HEK293 (cell line): ENCODE data around the gene MGME1.

Experiments
- CTCF ChIA-PET: fragments of 350-600 bp; formaldehyde crosslinking; extraction: SDS; loops from one replicate; lab custom pipeline; 2021; ENCODE audit warnings: antibody characterized with exemption; lab: Yijun Ruan, JAX
- POLR2A ChIA-PET: fragments of 300-600 bp; formaldehyde crosslinking; extraction: SDS; loops from one replicate; lab custom pipeline; 2020; ENCODE audit warnings: antibody characterized with exemption, inconsistent platforms; lab: Yijun Ruan, JAX
- H3K27ac ChIP-seq: fragments of 200-500 bp; sonication (Bioruptor generic); 2 replicates; pipeline ENCODE4 v1.5.1; 2014; ENCODE audit warnings: low read depth, low read length, control low read depth, inconsistent platforms; ENCODE audit errors: extremely low read depth
- H3K36me3 ChIP-seq, 2 experiments: fragments of 200-500 bp in 1 of 2; sonication (Bioruptor generic) in 1 of 2; 1 replicate in 1 of 2; 2 replicates in 1 of 2; pipeline ENCODE4 v1.5.1; 2014 to 2017; ENCODE audit warnings: inconsistent platforms in 2 of 2, low read length in 2 of 2; ENCODE audit not compliant: control insufficient read depth in 2 of 2, insufficient read depth in 1 of 2
- H3K4me1 ChIP-seq: fragments of 200-500 bp; sonication (Bioruptor generic); 2 replicates; pipeline ENCODE4 v1.5.1; 2014; ENCODE audit warnings: mild to moderate bottlenecking, low read length, inconsistent platforms; ENCODE audit not compliant: control insufficient read depth, insufficient read depth
- H3K4me3 ChIP-seq: 2 replicates; pipeline ENCODE4 v1.5.1; 2011; ENCODE audit warnings: low read depth, mild to moderate bottlenecking, control low read depth, low read length, moderate library complexity
- H3K9me3 ChIP-seq: fragments of 200-500 bp; sonication (Bioruptor generic); 2 replicates; pipeline ENCODE4 v1.5.1; 2014; ENCODE audit warnings: low read depth, low read length, inconsistent platforms; ENCODE audit not compliant: control insufficient read depth, insufficient read depth
- KLF16 ChIP-seq: fragments of 450-650 bp; formaldehyde crosslinking; IDR thresholded peaks from 2 replicates; pipeline ENCODE4 v1.5.1; 2017; ENCODE audit warnings: missing biosample characterization, missing genetic modification characterization
- KLF9 ChIP-seq: fragments of 450-650 bp; formaldehyde crosslinking; IDR thresholded peaks from 2 replicates; pipeline ENCODE4 v1.5.1; 2016; ENCODE audit warnings: missing biosample characterization, missing genetic modification characterization, low read depth
- OSR2 ChIP-seq: fragments of 450-650 bp; formaldehyde crosslinking; IDR thresholded peaks from 2 replicates; pipeline ENCODE4 v1.5.1; 2016; ENCODE audit warnings: missing biosample characterization, missing genetic modification characterization
- PBX3 ChIP-seq: sonication (generic); formaldehyde crosslinking; IDR thresholded peaks from 2 replicates; pipeline ENCODE4 v1.8.1; 2022; ENCODE audit warnings: mild to moderate bottlenecking, moderate library complexity, missing genetic modification reagents
- PRDM10 ChIP-seq: fragments of 450-650 bp; formaldehyde crosslinking; IDR thresholded peaks from 2 replicates; pipeline ENCODE4 v1.5.1; 2016; ENCODE audit warnings: missing biosample characterization, missing genetic modification characterization
- WT1 ChIP-seq: fragments of 450-650 bp; formaldehyde crosslinking; IDR thresholded peaks from 2 replicates; pipeline ENCODE4 v1.5.1; 2016; ENCODE audit warnings: missing biosample characterization, missing genetic modification characterization
- ZBTB6 ChIP-seq: fragments of 450-650 bp; formaldehyde crosslinking; IDR thresholded peaks from 2 replicates; pipeline ENCODE4 v1.5.1; 2017; ENCODE audit warnings: missing biosample characterization, missing genetic modification characterization
- ZFP3 ChIP-seq: fragments of 450-650 bp; formaldehyde crosslinking; IDR thresholded peaks from 2 replicates; pipeline ENCODE4 v1.5.1; 2016; ENCODE audit warnings: low read depth, missing biosample characterization, missing genetic modification characterization
- ZNF133 ChIP-seq: fragments of 450-650 bp; formaldehyde crosslinking; IDR thresholded peaks from 2 replicates; pipeline ENCODE4 v1.5.1; 2016; ENCODE audit warnings: missing biosample characterization, missing genetic modification characterization
- ZNF157 ChIP-seq: fragments of 450-650 bp; formaldehyde crosslinking; IDR thresholded peaks from 2 replicates; pipeline ENCODE4 v1.5.1; 2016; ENCODE audit warnings: missing biosample characterization, missing genetic modification characterization
- ZNF23 ChIP-seq: fragments of 450-650 bp; formaldehyde crosslinking; IDR thresholded peaks from 2 replicates; pipeline ENCODE4 v1.5.1; 2016; ENCODE audit warnings: missing biosample characterization, missing genetic modification characterization, borderline replicate concordance
- ZNF335 ChIP-seq: fragments of 450-650 bp; formaldehyde crosslinking; conservative IDR thresholded peaks from 2 replicates; pipeline ENCODE4 v1.5.1; 2016; ENCODE audit warnings: missing biosample characterization, missing genetic modification characterization
- ZNF354C ChIP-seq: fragments of 450-650 bp; formaldehyde crosslinking; IDR thresholded peaks from 2 replicates; pipeline ENCODE4 v1.5.1; 2016; ENCODE audit warnings: missing biosample characterization, missing genetic modification characterization, low read depth, borderline replicate concordance
- ZNF416 ChIP-seq: fragments of 450-650 bp; formaldehyde crosslinking; IDR thresholded peaks from 2 replicates; pipeline ENCODE4 v1.5.1; 2016; ENCODE audit warnings: missing biosample characterization, missing genetic modification characterization
- ZNF548 ChIP-seq: fragments of 450-650 bp; formaldehyde crosslinking; IDR thresholded peaks from 2 replicates; pipeline ENCODE4 v1.5.1; 2016; ENCODE audit warnings: missing biosample characterization, missing genetic modification characterization
- ZNF776 ChIP-seq: fragments of 450-650 bp; formaldehyde crosslinking; IDR thresholded peaks from 2 replicates; pipeline ENCODE4 v1.5.0; 2017; ENCODE audit warnings: missing biosample characterization, missing genetic modification characterization, borderline replicate concordance
- ZXDB ChIP-seq: fragments of 450-650 bp; formaldehyde crosslinking; IDR thresholded peaks from 2 replicates; pipeline ENCODE4 v1.5.1; 2016; ENCODE audit warnings: missing biosample characterization, missing genetic modification characterization

MGME1 gene

GRCh38 chr20:17963114-17963897 is 5.5 kb upstream of the MGME1 start:
- peak; percentile 90 for TF ChIP-seq ZNF133 (tag by site-specific recombination)
- no peak for TF ChIP-seq PBX3 (CRISPR knock-in tag)
- Histone ChIP-seq H3K36me3 (peaks cover 0 to 80% of the 10 kb centered on the region in 2 experiments; a peak in 2 of 3 replicates), H3K4me1 (peaks cover 20% of the 10 kb centered on the region), H3K4me3 (no peak overlapping the region), H3K9me3 (no peaks in the 10 kb centered on the region), H3K27ac (peak overlapping the region; percentile 11; the same call in 1 of the 2 replicates)
- ChIA-PET CTCF (interaction anchor here (1.0 kb wide), 1 partner anchor 33 kb away, joined by 4 read pairs; no protein-coding TSS in a partner anchor), POLR2A (interaction anchor here (0.9 to 1.2 kb wide), 2 partner anchors 8 to 281 kb away, joined by 3 to 5 read pairs; partner anchors contain the start of gene RRBP1)

GRCh38 chr20:17964073-17964472 is 4.7 kb upstream of the MGME1 start:
- peaks cover 0 to 76% of the 10 kb centered on the region in 2 experiments; a peak in 2 of 3 replicates for H3K36me3 ChIP-seq
- no peak overlapping the region for H3K4me3 ChIP-seq
- H3K9me3 ChIP-seq = no peaks in the 10 kb centered on the region
- POLR2A ChIA-PET = interaction anchor here (0.5 to 0.9 kb wide), 2 partner anchors 52 to 282 kb away, joined by 3 to 5 read pairs; partner anchors contain the start of gene RRBP1
- CTCF ChIA-PET = interaction anchor here (1.0 kb wide), 1 partner anchor 32 kb away, joined by 4 read pairs; no protein-coding TSS in a partner anchor
- H3K4me1 ChIP-seq = peaks cover 14% of the 10 kb centered on the region
- H3K27ac ChIP-seq = no peak overlapping the region; the same call in 1 of the 2 replicates
- TF ChIP-seq WT1 (tag by site-specific recombination) = no peak
- no peak for TF ChIP-seq ZBTB6 (tag by site-specific recombination)
- no peak for TF ChIP-seq ZNF776 (tag by site-specific recombination)
- no peak for TF ChIP-seq ZNF416 (tag by site-specific recombination)
- TF ChIP-seq ZNF157 (tag by site-specific recombination) = no peak
- no peak for TF ChIP-seq ZNF23 (tag by site-specific recombination)
- no peak for TF ChIP-seq ZNF548 (tag by site-specific recombination)
- TF ChIP-seq KLF9 = no peak
- no peak for TF ChIP-seq KLF16 (tag by site-specific recombination)
- no peak for TF ChIP-seq ZFP3
- no peak for TF ChIP-seq OSR2 (tag by site-specific recombination)
- TF ChIP-seq PRDM10 (tag by site-specific recombination) = no peak
- TF ChIP-seq ZXDB (tag by site-specific recombination) = no peak
- no peak for TF ChIP-seq ZNF354C (tag by site-specific recombination)
- no peak for TF ChIP-seq ZNF335 (tag by site-specific recombination)
- TF ChIP-seq, all 188 proteins: peak for 0
